ENCODE measurements around the gene COX4I1.

COX4I1 gene

GRCh38 chr16:85781695-85782370, 17.7 kb upstream of the COX4I1 start:
- TF ChIP-seq, protein P1, sequence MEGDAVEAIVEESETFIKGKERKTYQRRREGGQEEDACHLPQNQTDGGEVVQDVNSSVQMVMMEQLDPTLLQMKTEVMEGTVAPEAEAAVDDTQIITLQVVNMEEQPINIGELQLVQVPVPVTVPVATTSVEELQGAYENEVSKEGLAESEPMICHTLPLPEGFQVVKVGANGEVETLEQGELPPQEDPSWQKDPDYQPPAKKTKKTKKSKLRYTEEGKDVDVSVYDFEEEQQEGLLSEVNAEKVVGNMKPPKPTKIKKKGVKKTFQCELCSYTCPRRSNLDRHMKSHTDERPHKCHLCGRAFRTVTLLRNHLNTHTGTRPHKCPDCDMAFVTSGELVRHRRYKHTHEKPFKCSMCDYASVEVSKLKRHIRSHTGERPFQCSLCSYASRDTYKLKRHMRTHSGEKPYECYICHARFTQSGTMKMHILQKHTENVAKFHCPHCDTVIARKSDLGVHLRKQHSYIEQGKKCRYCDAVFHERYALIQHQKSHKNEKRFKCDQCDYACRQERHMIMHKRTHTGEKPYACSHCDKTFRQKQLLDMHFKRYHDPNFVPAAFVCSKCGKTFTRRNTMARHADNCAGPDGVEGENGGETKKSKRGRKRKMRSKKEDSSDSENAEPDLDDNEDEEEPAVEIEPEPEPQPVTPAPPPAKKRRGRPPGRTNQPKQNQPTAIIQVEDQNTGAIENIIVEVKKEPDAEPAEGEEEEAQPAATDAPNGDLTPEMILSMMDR (IDR thresholded peaks at IDR 0.05): no peak

GRCh38 chr16:85782451-85782850, 17.0 kb upstream of the COX4I1 start:
- TF ChIP-seq, protein P1 (IDR thresholded peaks at IDR 0.05): no peak

DNA sequence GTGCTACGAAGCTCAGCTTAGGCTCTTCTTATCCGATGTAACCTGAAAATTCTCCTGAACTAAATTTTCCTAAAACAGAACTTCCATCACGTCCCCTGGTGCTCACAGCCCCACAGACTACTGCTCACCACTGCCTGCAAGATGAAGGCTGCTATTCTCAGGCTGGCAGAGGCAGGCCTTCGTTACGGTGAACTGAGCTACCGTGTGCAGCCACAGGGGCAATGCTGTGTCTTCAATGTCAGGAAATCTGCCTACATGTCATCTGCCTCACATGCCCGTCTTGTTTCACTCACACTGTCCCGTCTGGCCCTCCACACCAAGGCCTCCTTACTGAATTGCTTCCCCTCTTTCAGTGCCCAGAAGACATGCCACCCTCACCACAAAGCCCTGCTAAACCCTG, 16.1 kb upstream of the COX4I1 start:
- TF ChIP-seq, protein P1 (IDR thresholded peaks at IDR 0.05): no peak

DNA sequence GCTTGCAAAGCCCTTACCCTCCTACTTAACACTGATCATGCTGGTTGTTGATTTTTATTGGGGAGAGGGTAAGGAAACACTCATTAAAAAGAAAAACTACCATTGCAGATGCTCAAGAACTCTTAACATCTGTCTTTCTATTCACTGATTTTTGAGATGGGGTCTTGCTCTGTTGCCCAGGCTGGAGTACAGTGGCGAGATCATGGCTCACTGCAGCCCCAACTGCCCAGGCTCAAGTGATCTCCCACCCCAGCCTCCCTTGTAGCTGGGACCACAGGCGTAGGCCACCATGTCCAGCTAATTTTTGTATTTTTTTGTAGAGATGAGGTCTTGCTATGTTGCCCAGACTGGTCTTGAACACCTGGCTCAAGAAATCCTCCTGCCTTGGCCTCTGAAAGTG, 14.7 kb upstream of the COX4I1 start:
- TF ChIP-seq, protein P1 (IDR thresholded peaks at IDR 0.05): no peak

DNA sequence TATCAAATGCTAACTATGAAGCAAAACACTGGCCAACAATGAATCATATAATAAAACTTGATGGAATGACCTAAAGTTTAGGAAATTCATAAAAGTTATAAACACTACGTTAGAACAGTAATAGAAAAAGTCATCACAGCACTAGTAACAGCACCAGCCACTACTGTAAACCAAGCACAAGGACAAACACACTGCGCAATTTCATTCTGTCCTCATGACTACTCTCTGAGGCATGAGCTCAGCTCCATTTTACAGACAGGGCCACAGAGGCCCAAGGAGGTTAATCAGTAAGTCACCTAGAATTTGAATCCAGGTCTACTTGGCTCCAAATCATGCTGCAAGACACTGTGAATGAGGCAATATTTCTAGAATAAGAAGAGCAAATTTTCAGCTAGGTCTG, 13.6 kb upstream of the COX4I1 start:
- TF ChIP-seq, protein P1 (IDR thresholded peaks at IDR 0.05): no peak

DNA sequence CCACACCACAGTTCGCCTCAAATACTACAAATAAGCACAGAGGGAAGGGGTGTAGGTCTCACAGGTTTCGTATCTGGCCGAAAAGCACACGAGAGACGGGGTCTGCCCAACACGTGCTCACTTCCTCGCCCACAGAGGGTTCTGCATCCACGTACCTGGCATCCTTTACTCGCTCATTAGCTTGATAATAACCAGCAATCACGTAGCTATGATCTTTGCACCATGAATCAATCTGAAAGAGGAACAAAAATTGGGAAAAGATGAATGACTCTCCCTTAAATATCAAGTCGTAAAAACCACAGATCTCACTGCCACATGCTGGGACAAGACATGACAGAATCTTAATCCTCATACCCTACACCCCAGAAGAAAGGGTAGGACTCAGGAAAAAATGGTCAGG, 10.7 kb upstream of the COX4I1 start:
- TF ChIP-seq, protein P1 (IDR thresholded peaks at IDR 0.05): no peak

DNA sequence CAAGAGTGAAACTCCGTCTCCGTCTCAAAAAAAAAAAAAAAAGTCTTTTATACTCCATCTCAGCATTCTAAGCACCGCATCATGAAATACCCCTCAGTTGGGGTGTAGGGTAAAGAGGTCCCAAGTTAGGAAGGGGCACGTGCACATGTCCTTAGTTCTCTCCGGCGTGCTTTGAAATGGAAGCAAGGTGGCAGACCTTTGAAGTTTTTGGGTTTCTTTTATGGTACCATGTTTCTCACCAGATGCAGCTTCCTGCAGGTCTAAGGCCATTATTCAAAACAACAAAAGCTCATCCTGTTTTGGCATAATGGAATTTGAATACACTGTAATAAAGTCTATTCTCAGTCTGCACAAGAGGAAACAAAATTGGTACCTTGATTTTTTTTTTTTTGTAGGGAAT, 9.7 kb upstream of the COX4I1 start:
- TF ChIP-seq, protein P1 (IDR thresholded peaks at IDR 0.05): no peak

Measured in LNCAP (cell line).